T-helper 2 cell treated with Interferon-gamma antibody and Interleukin-4, amounts not matched to agents 5 μg/mL and 100 μg/mL, for 36 hours (primary cell): Measurements from ENCODE around the gene NTRK2.
A peak's percentile ranks its signal among the peaks of the same experiment; 100 is the strongest.

ENCODE experiments used
- DNase-seq: peaks from one replicate; pipeline ENCODE4 v3.0.0; 2021; ENCODE audit warnings: low spot score
- H3K27ac Mint-ChIP-seq: one replicate; pipeline ENCODE4 v1.8.0; 2021; ENCODE audit warnings: mild to moderate bottlenecking, mixed read lengths
- H3K27me3 Mint-ChIP-seq: one replicate; pipeline ENCODE4 v1.8.0; 2021; ENCODE audit warnings: low read depth, mixed read lengths
- H3K36me3 Mint-ChIP-seq: one replicate; pipeline ENCODE4 v1.8.0; 2021; ENCODE audit warnings: low read depth, mixed read lengths
- H3K4me1 Mint-ChIP-seq: one replicate; pipeline ENCODE4 v1.8.0; 2021; ENCODE audit warnings: low read depth, mixed read lengths
- H3K4me3 Mint-ChIP-seq: one replicate; pipeline ENCODE4 v1.8.0; 2022; ENCODE audit warnings: mild to moderate bottlenecking, moderate library complexity, mixed read lengths
- H3K9me3 Mint-ChIP-seq: one replicate; pipeline ENCODE4 v1.8.0; 2021; ENCODE audit warnings: mixed read lengths

The NTRK2 gene

DNA sequence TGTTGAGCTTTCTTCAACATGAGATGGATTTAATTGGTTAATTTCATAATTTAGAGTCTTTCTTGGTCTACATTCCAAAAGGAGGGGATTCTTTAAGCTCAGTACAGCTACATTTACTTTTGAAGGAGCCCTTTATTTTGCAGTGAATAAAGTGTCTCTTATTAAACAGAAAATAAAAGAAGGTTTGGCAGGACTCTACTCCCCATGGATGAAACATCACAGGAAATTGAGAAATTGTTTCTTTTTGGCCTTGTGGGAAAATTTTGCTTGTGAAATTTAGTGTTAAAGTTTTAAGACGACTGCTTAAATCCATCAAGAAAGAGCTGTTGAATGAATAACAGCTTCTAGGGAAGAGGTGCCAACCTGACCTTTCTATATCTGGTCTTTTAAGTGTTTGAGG, 187.7 kb downstream of the NTRK2 start:
- Mint-ChIP-seq H3K9me3 (no peaks in the 10 kb centered on the region), H3K27me3 (no peaks in the 10 kb centered on the region), H3K36me3 (no peaks in the 10 kb centered on the region), H3K27ac (no peak overlapping the region), H3K4me1 (no peaks in the 10 kb centered on the region), H3K4me3 (no peak overlapping the region)
- no peak for DNase-seq

GRCh38 chr9:84858364-84858763, 188.8 kb downstream of the NTRK2 start:
- no peak overlapping the region for H3K4me3 Mint-ChIP-seq
- no peaks in the 10 kb centered on the region for H3K27me3 Mint-ChIP-seq
- H3K4me1 Mint-ChIP-seq, result peaks cover 2% of the 10 kb centered on the region
- H3K9me3 Mint-ChIP-seq, result no peaks in the 10 kb centered on the region
- DNase-seq, result no peak
- H3K36me3 Mint-ChIP-seq, result no peaks in the 10 kb centered on the region
- H3K27ac Mint-ChIP-seq, result no peak overlapping the region

DNA sequence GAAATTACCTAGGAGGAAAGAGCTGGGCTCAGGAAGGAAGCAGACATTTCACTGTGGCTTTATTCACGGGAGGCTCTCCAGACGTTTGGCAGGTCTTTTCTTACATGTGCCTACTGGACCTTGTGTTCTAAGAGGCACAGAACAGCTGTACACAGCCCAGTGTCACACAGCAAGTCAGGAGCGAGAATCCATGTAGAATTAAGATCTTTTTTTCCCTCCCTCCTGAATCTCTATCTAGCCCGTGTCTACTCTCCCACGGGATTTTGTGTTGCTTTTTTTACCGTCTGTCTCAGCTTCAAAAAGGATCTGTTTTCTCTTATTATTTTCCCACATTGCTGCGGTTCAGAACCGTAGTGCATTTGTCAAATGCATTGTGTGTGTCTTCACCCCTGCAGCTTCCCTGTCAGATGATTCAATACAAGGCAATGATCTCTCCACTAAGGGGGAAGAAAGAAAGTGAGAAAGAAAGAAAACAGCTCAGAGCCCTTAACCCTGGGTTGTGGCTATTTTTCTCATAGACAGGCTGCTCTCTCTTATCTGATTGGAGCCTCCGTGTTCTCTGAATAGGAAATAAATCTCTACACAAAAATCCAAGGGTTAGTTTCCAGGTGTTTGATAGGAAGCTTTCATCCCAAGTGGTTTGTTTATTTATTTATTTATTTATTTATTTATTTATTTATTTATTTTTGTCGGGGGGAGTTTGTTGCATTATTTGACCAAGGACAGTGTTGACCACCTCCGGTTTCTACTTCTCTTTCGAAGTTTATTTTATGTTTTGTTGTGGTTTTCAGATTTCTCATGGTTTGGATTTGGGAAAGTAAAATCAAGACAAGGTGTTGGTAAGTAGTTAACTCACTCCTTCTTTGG, 191.0 kb downstream of the NTRK2 start:
- H3K27ac Mint-ChIP-seq, result no peak overlapping the region
- no peaks in the 10 kb centered on the region for H3K9me3 Mint-ChIP-seq
- H3K36me3 Mint-ChIP-seq, result no peaks in the 10 kb centered on the region

DNA sequence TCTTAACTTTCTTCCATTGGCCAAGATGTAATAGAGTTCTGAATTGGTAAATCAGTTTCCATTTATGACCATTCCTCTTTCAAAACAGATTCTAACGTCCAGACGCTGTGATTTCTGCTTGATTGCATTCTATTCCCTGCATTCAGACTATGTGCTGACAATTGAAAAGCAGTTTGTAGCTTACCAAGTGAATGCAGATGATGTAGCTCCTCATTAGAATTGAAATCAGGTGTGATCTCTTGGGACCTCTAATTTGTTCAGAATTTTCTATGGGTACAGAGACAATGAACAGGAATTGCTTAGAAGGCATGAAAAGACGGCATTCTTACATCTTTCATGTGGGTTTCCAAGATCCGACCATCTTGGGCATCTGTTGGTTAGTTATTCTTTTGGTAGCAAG, 191.9 kb downstream of the NTRK2 start:
- no peaks in the 10 kb centered on the region for H3K27me3 Mint-ChIP-seq
- no peak overlapping the region for H3K27ac Mint-ChIP-seq
- no peaks in the 10 kb centered on the region for H3K9me3 Mint-ChIP-seq
- no peak overlapping the region for H3K4me3 Mint-ChIP-seq
- DNase-seq, result no peak
- H3K4me1 Mint-ChIP-seq, result peaks cover 2% of the 10 kb centered on the region
- H3K36me3 Mint-ChIP-seq, result no peaks in the 10 kb centered on the region

More for the DNA sequence above, 191.0 kb downstream of the NTRK2 start:
- DNase-seq, result no peak
- Mint-ChIP-seq H3K4me3 (no peak overlapping the region), H3K27me3 (no peaks in the 10 kb centered on the region), H3K4me1 (peaks cover 2% of the 10 kb centered on the region)

DNA sequence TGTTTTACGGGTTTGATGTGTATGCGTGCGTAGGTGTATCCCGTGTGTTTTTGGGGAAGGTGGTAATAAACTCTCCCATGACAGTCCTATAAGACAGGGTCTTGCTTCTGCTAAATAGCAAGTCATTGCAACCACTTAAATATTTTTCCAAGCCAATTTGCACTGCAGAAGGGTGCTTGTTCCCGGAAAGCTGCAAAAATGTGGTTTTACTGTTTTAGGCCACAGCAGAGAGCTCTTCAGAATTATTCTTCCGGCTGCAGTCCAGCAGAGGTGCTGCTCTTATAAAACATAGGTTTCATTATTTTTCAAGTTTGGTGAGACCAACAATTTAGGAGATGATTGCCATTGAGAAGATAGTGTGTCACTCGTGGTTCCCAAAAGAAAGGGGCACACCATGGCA, 192.8 kb downstream of the NTRK2 start:
- H3K36me3 Mint-ChIP-seq, result no peaks in the 10 kb centered on the region
- peak overlapping the region; percentile 11 for H3K27ac Mint-ChIP-seq
- H3K4me3 Mint-ChIP-seq, result no peak overlapping the region
- no peak for DNase-seq
- no peaks in the 10 kb centered on the region for H3K9me3 Mint-ChIP-seq
- peaks cover 2% of the 10 kb centered on the region for H3K4me1 Mint-ChIP-seq
- H3K27me3 Mint-ChIP-seq, result no peaks in the 10 kb centered on the region

- no peak overlapping the region for H3K27ac Mint-ChIP-seq
- no peaks in the 10 kb centered on the region for H3K27me3 Mint-ChIP-seq
- no peak overlapping the region for H3K4me3 Mint-ChIP-seq
- H3K9me3 Mint-ChIP-seq, result no peaks in the 10 kb centered on the region
- peaks cover 2% of the 10 kb centered on the region for H3K4me1 Mint-ChIP-seq
- DNase-seq, result no peak
- H3K36me3 Mint-ChIP-seq, result no peaks in the 10 kb centered on the region
Measured at GRCh38 chr9:84862810-84863287, 193.3 kb downstream of the NTRK2 start.

DNA sequence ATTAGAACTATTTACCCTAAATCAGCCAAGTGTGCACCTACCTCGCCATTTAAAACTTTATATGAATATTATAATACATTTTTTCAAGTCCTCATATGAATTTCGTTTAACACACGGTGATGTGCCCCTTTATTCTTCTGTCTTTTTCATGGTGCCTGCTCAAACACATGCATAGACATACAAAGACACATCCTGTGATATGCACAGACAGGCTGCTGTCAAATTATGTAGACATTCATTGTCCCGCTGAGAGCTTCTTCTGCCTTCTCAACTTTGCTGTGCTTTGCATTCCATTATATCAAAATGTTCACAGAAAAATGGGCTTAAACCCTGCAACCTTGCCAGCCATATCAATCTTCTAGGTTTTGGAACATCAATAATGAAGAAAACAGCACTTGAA, 193.8 kb downstream of the NTRK2 start:
- Mint-ChIP-seq H3K4me1 (peaks cover 2% of the 10 kb centered on the region), H3K4me3 (no peak overlapping the region), H3K9me3 (no peaks in the 10 kb centered on the region), H3K27ac (no peak overlapping the region), H3K27me3 (no peaks in the 10 kb centered on the region), H3K36me3 (no peaks in the 10 kb centered on the region)
- no peak for DNase-seq

GRCh38 chr9:84866396-84867175, 197.1 kb downstream of the NTRK2 start:
- Mint-ChIP-seq H3K9me3 (no peaks in the 10 kb centered on the region), H3K4me3 (no peak overlapping the region), H3K36me3 (no peaks in the 10 kb centered on the region), H3K27ac (no peak overlapping the region), H3K4me1 (peaks cover 2% of the 10 kb centered on the region), H3K27me3 (no peaks in the 10 kb centered on the region)
- no peak for DNase-seq

GRCh38 chr9:84867186-84867585, 197.7 kb downstream of the NTRK2 start:
- H3K4me1 Mint-ChIP-seq, result peaks cover 2% of the 10 kb centered on the region
- H3K9me3 Mint-ChIP-seq, result no peaks in the 10 kb centered on the region
- H3K4me3 Mint-ChIP-seq, result no peak overlapping the region
- H3K27ac Mint-ChIP-seq, result no peak overlapping the region
- no peak for DNase-seq
- H3K36me3 Mint-ChIP-seq, result no peaks in the 10 kb centered on the region
- H3K27me3 Mint-ChIP-seq, result no peaks in the 10 kb centered on the region

DNA sequence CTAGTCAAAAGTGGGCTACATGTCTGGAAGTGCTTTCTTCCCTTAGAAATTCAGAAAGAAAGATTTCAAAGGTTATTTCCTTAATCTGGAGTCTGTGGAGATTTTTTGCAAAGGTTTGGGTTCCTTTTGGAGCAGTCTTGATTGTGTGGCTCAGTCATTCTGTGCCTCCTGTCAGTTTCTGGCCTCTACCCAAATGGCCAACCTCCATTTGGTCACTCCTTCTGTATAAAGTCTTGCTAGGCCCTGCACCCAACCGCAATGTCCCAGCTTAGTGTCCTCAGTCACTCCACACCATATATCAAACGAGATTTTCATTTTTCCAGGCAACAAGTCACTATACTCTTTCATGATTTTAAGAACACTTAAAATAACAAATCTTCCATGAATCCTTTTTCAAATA, 199.6 kb downstream of the NTRK2 start:
- Mint-ChIP-seq H3K36me3 (no peaks in the 10 kb centered on the region), H3K9me3 (no peaks in the 10 kb centered on the region), H3K4me3 (no peak overlapping the region), H3K4me1 (no peaks in the 10 kb centered on the region), H3K27ac (no peak overlapping the region), H3K27me3 (no peaks in the 10 kb centered on the region)
- DNase-seq, result no peak

- Mint-ChIP-seq H3K9me3 (no peaks in the 10 kb centered on the region), H3K27ac (no peak overlapping the region), H3K4me1 (peaks cover 1% of the 10 kb centered on the region), H3K4me3 (no peak overlapping the region), H3K27me3 (no peaks in the 10 kb centered on the region), H3K36me3 (no peaks in the 10 kb centered on the region)
- DNase-seq, result no peak
Measured at GRCh38 chr9:84871983-84872382, 202.5 kb downstream of the NTRK2 start.

- H3K4me3 Mint-ChIP-seq, result no peak overlapping the region
- no peak overlapping the region for H3K27ac Mint-ChIP-seq
Measured at GRCh38 chr9:84874022-84874421, 204.5 kb downstream of the NTRK2 start.

DNA sequence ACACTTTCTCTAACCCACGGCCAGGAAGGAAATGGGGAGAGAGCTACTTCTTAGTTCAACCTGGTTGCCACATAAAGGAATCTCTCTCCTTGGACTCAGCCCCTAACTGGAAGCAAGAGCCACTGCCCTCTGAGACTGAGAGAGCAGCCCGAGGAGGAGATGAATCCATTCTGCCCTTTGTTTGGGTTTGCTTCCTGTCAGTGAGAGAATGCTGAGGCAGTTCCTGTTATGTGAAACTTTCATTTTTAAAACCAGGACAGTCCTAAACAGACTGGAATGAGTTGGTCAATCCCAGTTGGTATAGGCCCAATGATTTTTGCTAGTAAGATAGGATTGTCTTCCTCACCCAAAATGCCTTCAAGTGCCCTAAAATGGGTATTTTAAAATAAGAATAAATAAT, 205.1 kb downstream of the NTRK2 start:
- Mint-ChIP-seq H3K27ac (no peak overlapping the region), H3K36me3 (no peaks in the 10 kb centered on the region)
- DNase-seq, result no peak

More at GRCh38 chr9:84874022-84874421, 204.5 kb downstream of the NTRK2 start:
- Mint-ChIP-seq H3K27me3 (no peaks in the 10 kb centered on the region), H3K36me3 (no peaks in the 10 kb centered on the region), H3K4me1 (peaks cover 1% of the 10 kb centered on the region), H3K9me3 (no peaks in the 10 kb centered on the region)
- no peak for DNase-seq

DNA sequence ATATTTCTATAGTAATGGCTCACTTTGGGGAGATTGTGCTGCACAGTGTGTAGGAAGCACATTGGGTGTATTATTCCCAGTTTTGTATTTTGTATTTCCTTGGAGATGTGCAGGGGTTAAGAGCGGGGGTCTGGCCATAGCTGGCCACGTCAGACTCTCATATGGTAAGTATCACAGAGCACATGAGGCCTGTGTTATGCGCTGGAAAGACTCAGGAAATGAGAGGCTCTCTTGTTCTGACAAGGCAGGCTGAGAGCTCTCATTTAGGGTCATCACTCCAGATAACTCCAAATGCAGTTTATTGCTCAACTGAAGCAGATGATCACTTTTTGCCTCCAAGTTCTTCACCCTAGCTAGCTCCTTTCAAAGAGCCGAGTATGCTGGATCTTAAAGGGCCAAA, 205.7 kb downstream of the NTRK2 start:
- no peak overlapping the region for H3K27ac Mint-ChIP-seq
- H3K27me3 Mint-ChIP-seq, result no peaks in the 10 kb centered on the region
- no peaks in the 10 kb centered on the region for H3K9me3 Mint-ChIP-seq
- no peak for DNase-seq
- no peak overlapping the region for H3K4me3 Mint-ChIP-seq
- H3K4me1 Mint-ChIP-seq, result peaks cover 1% of the 10 kb centered on the region
- H3K36me3 Mint-ChIP-seq, result no peaks in the 10 kb centered on the region

More for the DNA sequence above, 205.1 kb downstream of the NTRK2 start:
- Mint-ChIP-seq H3K27me3 (no peaks in the 10 kb centered on the region), H3K9me3 (no peaks in the 10 kb centered on the region), H3K4me1 (peaks cover 1% of the 10 kb centered on the region), H3K4me3 (no peak overlapping the region)
